HG02678 (cell line): Measurements from ENCODE around the gene HMHB1.
"Not testable (repeated sequence)": the region's sequence is repeated elsewhere in the genome, so short reads cannot be mapped to it uniquely, and the experiment has no call there.

ENCODE experiments used
- ATAC-seq: cut with Tn5 transposase; IDR thresholded peaks from one replicate; pipeline ENCODE4 v1.9.1; 2021; ENCODE audit warnings: mild to moderate bottlenecking, moderate library complexity; ENCODE audit not compliant: unreplicated experiment

HMHB1 gene

DNA sequence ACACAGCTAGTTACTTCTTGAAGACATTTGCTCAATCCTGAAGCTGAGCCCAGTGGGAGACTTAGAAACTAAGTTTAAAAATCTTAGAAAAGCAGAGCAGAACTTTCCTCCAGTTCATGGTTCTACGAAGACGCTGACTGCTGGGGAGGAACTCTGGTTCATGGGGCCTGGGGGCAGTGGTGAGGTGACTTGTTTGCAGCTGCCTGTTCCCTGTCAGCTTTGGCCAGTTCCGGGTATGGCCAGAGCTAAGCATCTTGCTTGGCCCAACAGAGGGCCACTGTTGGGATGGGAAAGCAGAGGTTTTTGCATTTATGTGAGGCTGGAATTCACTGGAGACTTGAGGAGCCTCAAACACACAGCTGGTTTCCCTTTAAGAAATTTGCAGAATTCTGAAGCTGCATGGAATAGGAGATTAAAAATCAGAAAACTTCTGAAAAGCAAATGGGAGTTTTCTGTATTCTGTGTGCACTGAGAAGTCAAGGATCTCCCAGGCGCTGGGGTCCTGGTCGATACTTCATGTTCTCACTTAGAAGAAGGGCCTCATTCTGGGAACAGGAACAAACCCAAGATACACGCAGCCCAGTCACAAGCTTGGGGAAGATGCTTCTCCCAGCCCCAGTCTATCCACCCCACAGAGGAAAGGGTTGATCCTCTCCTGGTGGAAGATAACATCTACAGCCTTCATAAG lies 10.6 kb upstream of the HMHB1 start:
- ATAC-seq: peak; percentile 59

DNA sequence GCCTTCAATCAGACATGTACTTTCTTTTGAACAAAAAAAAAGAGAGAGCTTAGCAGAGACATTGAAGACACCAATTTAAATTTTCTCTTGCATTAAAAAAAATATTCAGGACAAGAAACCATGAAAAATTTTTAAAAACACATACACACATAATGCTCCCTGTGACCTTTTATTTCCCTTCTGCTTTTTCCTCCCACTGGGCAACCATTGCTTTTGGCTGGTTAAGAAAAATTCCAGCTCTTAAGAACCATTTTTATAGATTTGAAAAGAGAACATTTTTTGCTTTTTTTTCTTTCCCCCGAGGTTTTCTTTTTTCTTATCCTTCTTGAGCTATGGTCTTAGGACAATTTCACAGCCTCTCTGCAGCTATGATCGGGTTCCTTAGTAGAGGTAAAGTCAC lies 6.1 kb upstream of the HMHB1 start:
- no peak for ATAC-seq

DNA sequence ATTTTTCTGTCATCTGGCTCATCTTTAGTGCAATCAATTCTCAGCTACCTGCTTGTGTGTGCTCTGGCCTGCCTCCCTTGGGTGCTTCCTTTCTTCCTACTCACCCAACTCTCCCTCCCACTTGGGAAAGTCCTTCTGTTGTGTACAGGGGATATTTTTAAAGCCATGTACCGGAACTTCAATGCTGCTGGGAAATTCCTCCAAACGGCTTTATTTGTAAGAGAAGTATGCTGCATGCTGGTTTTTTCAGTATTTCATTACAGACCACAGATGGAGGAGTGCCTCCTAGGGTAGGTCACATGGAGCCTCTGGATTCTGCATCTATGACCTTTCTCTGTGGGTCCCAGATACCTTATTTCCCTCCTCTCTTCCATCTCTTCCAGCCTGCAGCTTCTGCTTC lies 5.4 kb upstream of the HMHB1 start:
- peak; percentile 83 for ATAC-seq

DNA sequence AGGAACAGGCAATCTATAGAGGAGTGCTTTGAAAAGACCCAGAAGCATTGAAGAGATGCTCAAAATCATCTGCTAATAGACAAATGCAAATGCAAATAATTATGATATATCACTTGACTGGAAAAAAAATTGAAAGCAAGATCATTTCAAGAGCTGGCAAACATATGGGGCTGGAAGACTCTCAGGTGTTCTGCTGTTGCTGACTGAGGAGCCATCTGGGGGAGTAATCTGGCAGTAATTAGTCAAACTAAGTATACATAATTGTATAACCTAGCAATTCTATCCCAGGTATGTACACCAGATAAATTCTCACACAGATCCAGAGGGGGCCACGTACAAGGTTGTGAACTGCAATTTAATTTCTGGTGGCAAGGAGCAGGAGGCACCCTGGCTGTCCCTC lies 4.6 kb upstream of the HMHB1 start:
- no peak for ATAC-seq

DNA sequence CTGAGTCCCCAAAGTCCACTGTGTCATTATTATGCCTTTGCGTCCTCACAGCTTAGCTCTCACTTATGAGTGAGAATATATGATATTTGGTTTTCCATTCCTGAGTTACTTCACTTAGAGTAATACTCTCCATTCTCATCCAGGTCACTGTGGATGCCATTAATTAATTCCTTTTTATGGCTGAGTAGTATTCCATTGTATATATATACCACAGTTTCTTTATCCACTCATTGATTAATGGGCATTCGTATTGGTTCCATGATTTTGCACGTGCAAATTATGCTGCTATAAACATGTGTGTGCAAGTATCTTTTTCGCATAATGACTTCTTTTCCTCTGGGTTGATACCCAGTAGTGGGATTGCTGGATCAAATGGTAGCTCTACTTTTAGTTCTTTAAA lies 4.4 kb downstream of the HMHB1 start:
- ATAC-seq: not testable (repeated sequence)

DNA sequence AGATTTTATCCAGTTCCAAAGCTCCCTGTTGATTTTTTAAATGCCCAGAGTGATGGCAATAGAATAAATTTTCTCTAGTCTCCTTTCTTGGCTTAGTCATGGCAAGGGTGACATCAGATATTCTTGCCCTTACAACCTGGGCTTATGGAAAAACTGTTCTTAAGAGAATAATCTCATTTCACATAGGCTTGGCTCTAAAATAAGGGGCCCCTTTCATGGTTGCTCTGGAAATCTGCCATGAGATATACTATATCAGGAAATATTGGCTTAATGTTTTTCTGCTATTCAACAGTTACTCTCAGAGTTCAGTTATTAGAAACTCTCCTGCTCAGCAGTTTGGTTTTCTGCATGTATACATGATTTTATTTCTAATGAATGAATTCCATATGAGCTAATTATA lies 7.8 kb downstream of the HMHB1 start:
- ATAC-seq: no peak

DNA sequence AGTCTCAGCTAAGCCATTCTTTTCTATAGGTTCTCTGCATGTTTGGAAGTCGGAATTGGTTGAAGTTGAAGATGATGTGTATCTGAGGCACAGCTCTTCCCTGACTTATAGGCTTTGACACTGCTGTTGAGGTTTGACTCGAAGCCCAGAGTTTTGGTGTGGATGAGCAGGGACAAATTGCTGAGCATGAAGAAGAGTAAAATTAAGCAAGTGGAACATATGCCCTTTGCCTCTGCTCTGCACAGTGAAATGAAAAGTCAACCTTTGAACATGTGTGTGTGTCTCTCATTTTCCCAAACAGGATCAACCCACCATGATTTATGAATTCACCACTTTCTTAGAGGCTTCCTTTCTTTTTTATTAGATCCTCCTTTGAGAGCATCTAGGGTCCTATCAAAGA lies 8.5 kb downstream of the HMHB1 start:
- no peak for ATAC-seq

DNA sequence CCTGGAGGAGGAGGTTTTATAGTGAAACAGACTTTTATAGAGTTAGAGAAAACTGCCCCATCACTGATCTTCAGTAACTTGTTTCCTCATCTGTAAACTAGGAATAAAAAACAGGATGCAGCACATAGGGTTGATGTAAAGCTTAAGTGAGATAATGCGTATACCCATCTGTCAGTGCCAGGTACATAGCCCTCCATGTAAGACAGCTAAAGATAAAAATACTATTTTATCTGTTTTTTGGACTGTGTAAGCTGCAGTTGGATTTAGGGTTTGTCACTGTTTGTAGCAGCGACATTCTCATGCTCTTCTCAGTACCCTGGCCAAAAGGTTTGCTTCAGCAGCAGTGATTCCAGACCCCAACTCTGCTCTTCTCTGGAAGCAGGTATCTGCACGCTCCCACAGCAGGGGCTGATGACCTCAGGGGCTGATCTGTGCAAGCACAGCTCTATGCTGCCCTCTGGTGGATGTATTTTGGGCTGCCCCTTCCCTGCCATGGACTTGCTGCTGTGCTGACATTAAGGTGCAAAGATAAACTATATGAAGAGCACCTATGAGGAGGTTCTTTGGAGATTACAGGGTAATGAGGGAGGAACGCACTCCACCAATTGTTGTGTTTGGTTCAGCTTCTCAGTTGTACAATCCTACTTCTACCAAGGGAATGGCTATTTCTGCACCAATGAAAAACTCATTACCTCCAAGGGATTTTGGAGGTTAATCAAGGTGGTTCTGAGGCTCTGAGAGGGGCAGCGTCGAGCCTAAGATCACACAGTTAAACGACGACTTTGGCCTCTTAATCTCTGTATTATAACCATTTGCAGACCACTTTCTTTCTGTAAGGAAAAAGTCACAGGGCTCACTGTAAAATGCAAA lies 13.1 kb downstream of the HMHB1 start:
- ATAC-seq: peak; percentile 68

DNA sequence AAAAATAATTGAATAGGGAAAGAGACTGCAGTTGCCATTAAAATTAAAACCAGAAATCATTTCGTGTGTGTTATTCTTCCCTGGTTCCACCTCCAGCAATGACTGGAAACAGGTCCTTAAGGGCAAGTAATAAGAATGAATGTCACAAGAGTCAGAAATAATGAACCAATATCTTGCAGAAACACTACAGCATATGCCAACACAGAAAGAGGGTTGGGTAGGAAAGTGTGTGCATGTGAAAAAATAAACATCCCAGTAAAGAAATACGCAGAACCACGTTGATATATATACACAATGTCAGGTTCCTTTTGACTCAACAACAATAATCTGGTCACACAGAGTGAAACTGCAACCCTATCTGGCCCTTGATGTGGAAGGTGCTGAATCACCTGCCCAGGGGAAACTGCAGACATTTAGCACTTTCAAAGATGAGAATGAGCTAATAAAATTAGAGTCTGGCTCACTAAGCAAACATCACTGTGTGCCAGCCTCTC lies 15.0 kb downstream of the HMHB1 start:
- ATAC-seq: peak; percentile 83

DNA sequence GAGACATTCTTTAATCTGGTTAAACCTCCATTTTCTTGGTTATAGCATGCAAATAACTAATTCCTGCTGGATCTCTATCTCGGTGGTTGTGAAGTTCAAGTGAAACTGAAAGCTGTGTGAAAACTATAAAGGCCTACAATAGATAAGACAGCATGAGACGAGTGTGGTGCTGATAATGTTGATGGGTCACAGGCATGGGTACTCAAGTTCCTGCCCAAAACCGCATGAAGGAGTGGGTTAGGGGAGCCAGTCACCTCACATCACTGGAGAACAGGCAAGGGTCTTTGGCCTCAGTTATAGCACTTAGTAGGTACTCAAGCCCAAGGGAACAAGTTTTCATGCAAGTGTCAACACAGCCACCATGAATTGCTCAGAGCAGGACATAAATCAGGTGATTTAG lies 16.7 kb downstream of the HMHB1 start:
- ATAC-seq: peak; percentile 46

DNA sequence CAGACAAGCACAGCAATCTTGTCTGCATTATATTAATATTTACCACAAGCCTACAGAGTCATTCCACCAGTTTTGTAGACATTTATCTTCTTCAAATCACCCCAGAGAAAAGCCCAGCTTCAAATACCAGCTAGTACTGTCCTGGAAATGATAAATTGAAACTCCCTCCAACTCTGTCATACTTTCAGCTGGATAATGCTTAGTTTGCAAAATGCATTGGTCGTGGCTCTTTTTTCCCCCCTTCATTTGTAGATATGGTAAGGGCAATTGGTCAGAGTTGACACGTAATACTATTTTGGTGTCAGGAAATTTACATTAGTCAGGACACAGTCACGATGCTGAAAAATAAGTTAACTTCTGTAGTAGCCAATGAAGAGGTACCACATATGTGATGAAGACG lies 21.2 kb downstream of the HMHB1 start:
- no peak for ATAC-seq

DNA sequence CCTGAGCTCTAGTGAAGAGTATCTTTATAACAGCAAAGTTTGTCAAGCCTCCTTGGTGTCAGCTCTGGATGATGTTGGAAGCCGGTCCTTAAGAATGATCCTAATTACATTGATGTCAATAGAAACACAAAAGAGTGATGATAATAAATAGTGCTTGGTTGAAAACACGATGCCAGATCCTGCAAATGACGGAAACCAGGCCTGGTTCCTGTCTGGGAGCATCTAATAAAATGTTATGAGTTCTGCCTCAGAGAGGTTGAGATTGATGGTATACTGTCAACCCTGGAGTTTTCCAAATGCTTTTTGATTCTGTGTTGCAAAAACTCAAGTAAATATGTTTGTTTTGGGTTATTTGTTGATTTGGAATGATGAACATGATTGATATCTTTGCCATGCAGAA lies 23.3 kb downstream of the HMHB1 start:
- no peak for ATAC-seq

DNA sequence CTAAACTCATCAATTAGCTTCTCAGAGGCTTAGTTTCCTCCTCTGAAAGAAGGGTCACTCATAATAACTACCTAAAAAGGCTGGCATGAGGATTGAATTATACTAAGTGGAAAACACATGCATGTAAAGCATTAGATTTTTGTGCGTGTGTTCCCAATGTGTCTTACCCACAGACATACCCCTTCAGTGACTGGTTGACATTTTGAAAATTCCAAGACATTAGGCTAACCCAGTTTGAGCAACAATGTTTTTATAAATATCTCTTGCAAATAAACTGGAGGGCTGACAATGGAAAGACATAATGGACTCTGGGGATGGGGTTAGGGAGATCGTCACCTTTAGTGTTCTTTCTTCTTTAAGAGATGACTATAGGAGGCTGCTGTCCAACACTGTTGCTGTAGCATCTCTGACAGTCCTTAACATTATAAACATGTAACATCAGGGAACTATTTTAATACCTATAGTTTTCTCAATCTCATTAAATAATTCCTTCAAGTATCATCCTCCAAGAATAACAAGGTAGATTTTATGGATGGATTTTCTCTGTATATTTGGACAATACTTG lies 24.3 kb downstream of the HMHB1 start:
- no peak for ATAC-seq

DNA sequence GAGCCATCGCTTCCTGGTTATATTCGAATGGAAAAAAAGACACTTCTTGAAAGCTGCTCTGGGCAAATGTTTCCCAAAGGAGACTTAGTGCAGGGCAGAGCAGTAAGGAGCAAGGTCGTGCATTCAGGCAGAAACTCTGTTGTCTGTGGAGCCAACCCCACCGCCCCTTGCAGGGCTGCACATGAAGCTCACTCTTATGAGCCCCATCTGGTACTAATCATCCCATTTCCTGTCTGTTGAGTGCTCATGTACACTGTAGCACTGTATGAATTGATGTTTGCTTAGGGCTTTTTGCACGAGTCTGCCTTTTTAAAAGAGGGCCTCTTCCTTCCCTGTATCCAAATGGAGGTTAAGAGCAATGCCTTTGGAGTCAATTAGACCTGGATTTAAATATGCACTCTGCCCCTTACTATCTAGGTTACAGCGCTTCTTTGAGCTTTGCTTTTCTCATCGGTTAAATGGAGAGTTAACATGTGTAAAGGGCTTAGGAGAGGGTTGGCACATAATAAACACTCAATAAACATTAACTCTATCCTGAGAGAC lies 25.4 kb downstream of the HMHB1 start:
- no peak for ATAC-seq

DNA sequence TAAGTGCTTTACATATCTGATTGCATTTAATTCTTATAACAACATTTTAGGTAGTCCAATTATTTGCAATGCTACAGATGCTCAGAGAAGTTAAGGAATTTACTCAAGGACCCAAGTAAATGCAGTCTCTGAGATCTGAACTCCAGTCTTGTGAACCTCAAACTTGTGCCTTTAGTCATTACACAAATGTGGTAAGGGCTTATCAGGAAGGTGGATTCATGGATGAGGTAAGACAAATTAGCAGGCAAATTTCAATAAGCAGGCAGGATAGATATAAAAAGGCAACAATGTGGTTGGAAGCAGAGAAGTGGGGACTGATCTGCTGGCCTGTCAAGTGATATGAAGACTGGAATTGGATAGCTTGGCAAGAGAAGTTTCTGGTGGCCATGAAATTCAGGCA lies 29.5 kb downstream of the HMHB1 start:
- no peak for ATAC-seq

DNA sequence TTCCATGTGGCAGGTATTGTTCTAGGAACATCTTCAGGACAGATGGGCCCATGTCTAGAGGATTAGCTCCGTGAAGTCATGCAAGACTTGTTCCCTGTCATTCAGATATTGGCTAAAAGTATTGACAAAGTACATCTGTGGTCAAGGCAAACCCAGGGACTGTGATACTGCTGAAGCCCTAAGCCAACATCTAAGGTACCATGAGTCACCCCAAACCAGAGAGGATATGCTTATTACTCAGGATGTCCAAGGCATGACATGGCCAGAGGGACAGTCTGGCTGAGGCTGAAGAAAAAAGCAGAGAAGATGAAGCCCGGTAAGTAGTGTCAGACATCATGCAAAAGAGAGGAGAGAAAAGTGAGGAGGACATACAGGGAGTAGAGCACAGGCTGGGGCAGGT lies 31.0 kb downstream of the HMHB1 start:
- ATAC-seq: no peak

DNA sequence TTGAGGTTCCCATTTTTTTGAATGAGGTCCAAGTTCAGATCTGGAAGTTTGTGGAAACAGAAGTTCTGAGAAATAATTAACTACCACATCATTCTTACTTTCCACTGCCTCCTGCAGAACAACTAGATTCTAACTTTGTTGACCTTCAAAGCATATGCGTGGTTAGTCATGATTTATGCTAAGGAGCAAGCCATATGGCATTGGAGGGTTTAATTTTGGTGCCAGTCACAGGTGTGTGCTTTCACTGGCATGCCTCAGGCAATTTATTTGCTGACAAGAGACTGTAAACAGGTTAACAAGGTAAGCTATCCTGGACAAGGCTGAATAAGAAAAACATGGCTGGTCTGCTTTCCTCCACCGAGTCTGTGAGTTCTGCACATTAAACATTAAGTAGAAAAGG lies 31.5 kb downstream of the HMHB1 start:
- ATAC-seq: no peak

DNA sequence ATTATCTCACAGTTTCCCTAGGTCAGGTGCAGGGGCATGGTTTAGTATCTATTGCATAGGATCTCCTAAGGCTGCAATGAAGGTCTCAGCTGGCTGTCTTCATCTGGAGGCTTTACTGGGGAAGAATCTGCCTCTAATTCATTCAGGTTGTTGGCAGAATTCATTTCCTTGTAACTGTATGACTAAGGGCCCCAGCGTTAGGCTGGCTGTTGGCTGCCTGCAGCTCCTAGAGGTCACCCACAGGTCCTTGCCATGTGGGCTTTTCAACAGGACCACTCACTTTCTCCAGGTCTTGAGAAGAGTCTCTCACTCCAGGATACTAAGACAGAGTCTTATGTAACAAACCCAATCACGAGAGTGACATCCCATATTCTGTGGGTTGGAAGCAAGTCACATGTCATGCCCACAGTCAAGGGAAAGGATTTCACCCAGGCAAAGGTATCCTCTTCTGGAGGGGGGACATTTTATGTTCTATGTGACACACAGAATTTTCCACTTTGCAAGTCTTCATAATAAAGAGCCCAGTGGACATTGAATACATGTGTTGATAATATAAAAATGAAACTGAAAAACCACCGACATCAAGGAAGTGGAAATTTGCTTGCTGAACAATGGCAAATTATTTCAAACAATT lies 38.2 kb downstream of the HMHB1 start:
- peak; percentile 55 for ATAC-seq

DNA sequence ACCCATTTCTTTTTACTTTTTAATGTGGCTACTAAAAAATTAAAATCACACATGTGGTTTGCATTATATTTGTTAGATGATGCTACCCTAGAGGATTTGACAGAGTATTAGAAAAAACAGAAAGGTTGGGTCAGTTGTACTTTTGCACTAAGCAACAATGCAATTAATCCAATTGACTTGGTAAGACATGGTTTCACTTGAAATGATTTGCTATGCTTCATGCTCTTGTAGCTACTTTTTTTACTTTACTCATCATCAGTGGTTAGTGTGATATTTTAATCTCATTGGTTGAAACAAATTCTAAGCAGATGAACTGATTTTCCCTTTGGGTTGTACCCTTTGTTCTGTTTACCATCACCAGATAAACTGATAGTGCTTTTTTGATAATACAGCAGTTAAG lies 39.4 kb downstream of the HMHB1 start:
- no peak for ATAC-seq

DNA sequence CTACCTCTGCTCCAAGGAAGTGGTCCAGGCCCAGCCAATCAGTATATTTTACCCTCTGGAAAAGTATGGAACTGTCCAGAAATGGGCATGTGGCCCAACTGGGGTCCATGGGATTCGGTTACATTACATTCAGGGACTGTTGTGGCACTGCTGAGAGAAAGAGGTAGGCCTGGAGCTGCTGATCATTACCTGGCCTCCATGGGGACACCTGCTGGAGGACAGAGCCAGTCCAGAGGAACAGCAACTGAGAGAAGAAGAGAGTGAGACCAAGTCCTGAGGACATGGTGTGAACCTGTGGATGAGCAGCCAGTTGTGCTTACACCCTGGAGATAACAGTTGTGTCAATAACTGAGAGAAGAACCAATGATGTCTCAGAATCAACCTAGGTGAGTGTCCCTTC lies 48.2 kb downstream of the HMHB1 start:
- ATAC-seq: no peak

DNA sequence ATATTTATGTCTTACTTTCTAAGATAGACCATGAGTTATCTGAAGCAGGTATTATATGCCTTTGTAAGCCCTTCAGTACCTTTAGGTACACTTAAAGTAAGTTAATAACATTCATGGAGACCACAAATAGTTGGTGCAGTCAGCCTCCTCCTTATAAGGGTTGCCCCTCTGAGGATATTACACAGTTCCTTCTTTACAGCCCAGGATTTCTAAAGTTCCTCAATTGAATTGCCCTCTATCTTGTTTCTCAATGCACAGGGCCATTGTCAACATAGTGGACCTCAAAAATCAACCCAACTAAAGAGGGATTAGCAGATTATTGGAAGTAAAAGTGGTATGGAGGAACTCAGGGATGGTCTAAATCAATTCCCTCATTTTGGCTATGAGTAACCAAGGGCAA lies 50.3 kb downstream of the HMHB1 start:
- no peak for ATAC-seq
